Endothelial cell of umbilical vein (primary cell): ENCODE measurements around the gene RYR2. TPM values are rescaled to one million over a fixed set of nuclear protein-coding genes. Genes with fewer than 3 reads are reported as not detected.

Experiments
- BruUV-seq: library from RNA; stranded (reverse); fragments of 400-500 nt; replicated peaks from 2 replicates; lab custom pipeline; 2021; lab: Mats Ljungman, UMichigan
- CTCF ChIA-PET: fragments of 300-600, 350-600 bp; sonication (Branson Sonifier 250); formaldehyde crosslinking; loops from one replicate; lab custom pipeline; 2021; ENCODE audit warnings: antibody characterized with exemption, inconsistent platforms; lab: Charles Lee
- POLR2A ChIA-PET: fragments of 300-600, 350-600 bp; sonication (Branson Sonifier 250); formaldehyde crosslinking; loops from one replicate; lab custom pipeline; 2021; ENCODE audit warnings: antibody characterized with exemption, inconsistent platforms; lab: Charles Lee
- DNase-seq: peaks from one replicate; pipeline ENCODE4 v3.0.0-alpha.2; 2011; ENCODE audit warnings: low read depth, low spot score
- FAIRE-seq: peaks from 2 replicates; lab custom pipeline; 2011; peaks lifted over from hg19 to GRCh38; lab: Jason Lieb, UNC
- H2AFZ ChIP-seq: 2 replicates; pipeline ENCODE4 v1.6.0; 2012; ENCODE audit warnings: low read depth, low read length, control low read depth, inconsistent platforms
- H3K27ac ChIP-seq: 2 replicates; pipeline ENCODE4 v1.5.1; 2011; ENCODE audit warnings: low read depth, mild to moderate bottlenecking, control low read depth, low read length, moderate library complexity; ENCODE audit not compliant: insufficient read depth
- H3K27me3 ChIP-seq, 2 experiments: 2 replicates each; pipeline versions ENCODE4 v1.6.0 to v1.6.1; 2011; ENCODE audit warnings: low read length in 2 of 2, mixed read lengths in 1 of 2; ENCODE audit not compliant: control insufficient read depth in 2 of 2, insufficient read depth in 2 of 2
- H3K36me3 ChIP-seq, 2 experiments: 2 replicates in 1 of 2; 3 replicates in 1 of 2; pipeline ENCODE4 v1.5.1; 2011; ENCODE audit warnings: low read length in 2 of 2, mild to moderate bottlenecking in 1 of 2, moderate library complexity in 1 of 2; ENCODE audit not compliant: control insufficient read depth in 2 of 2, insufficient read depth in 2 of 2; ENCODE audit errors: extremely low read depth in 1 of 2
- H3K4me1 ChIP-seq: 3 replicates; pipeline ENCODE4 v1.5.1; 2011; ENCODE audit warnings: mild to moderate bottlenecking, low read length; ENCODE audit not compliant: control insufficient read depth, insufficient read depth; ENCODE audit errors: extremely low read depth
- H3K4me2 ChIP-seq: 2 replicates; pipeline ENCODE4 v1.6.1; 2011; ENCODE audit warnings: low read length, control low read depth, mixed read lengths; ENCODE audit not compliant: insufficient read depth
- H3K4me3 ChIP-seq, 3 experiments: fragments of 200-600 bp in 1 of 3; sonication (generic), shearing (Covaris generic) in 1 of 3; replicated peaks in 1 of 3; 2 replicates each; pipeline ENCODE4 v1.5.1; 2011 to 2016; ENCODE audit warnings: control low read depth in 3 of 3, low read length in 3 of 3, mild to moderate bottlenecking in 2 of 3, inconsistent platforms in 1 of 3, low read depth in 1 of 3, moderate library complexity in 1 of 3; ENCODE audit not compliant: insufficient read depth in 1 of 3
- H3K79me2 ChIP-seq: 2 replicates; pipeline ENCODE4 v1.6.0; 2012; ENCODE audit warnings: low read length, inconsistent platforms; ENCODE audit not compliant: control insufficient read depth, insufficient read depth
- H3K9ac ChIP-seq: replicated peaks from 2 replicates; pipeline ENCODE3; 2011; ENCODE audit warnings: low read length, control low read depth; ENCODE audit not compliant: insufficient read depth; ENCODE audit errors: extremely low read depth
- H3K9me1 ChIP-seq: replicated peaks from 3 replicates; pipeline ENCODE4 v1.6.0; 2011; ENCODE audit warnings: mild to moderate bottlenecking, low read length; ENCODE audit not compliant: control insufficient read depth, insufficient read depth; ENCODE audit errors: extremely low read depth
- H3K9me3 ChIP-seq: replicated peaks from 2 replicates; pipeline ENCODE4 v1.5.1; 2012; ENCODE audit warnings: low read length, inconsistent platforms; ENCODE audit not compliant: control insufficient read depth, insufficient read depth
- H4K20me1 ChIP-seq: replicated peaks from 2 replicates; pipeline ENCODE3; 2011; ENCODE audit warnings: mild to moderate bottlenecking, low read length; ENCODE audit not compliant: control insufficient read depth, insufficient read depth; ENCODE audit errors: extremely low read depth
- EZH2 ChIP-seq: IDR thresholded peaks from 2 replicates; pipeline ENCODE4 v1.6.1; 2012; ENCODE audit warnings: borderline replicate concordance, low read depth, mild to moderate bottlenecking, moderate library complexity, low read length, inconsistent platforms; ENCODE audit not compliant: severe bottlenecking
- FOS ChIP-seq: IDR thresholded peaks from 2 replicates; pipeline ENCODE4 v1.6.1; 2011; ENCODE audit warnings: mild to moderate bottlenecking, low read length, moderate library complexity, borderline replicate concordance; ENCODE audit not compliant: insufficient read depth
- GATA2 ChIP-seq: IDR thresholded peaks from 2 replicates; pipeline ENCODE4 v1.7.0; 2011; ENCODE audit warnings: low read depth, mild to moderate bottlenecking, moderate library complexity, mixed read lengths, low read length; ENCODE audit not compliant: insufficient read length, insufficient read depth
- JUN ChIP-seq: IDR thresholded peaks from 2 replicates; pipeline ENCODE4 v1.6.1; 2011; ENCODE audit warnings: borderline replicate concordance, low read depth; ENCODE audit not compliant: insufficient read length, insufficient read depth
- MYC ChIP-seq: IDR thresholded peaks from one replicate; pipeline ENCODE4 v1.6.1; 2011; ENCODE audit warnings: mild to moderate bottlenecking, low read depth, low read length
- POLR2A ChIP-seq: IDR thresholded peaks from 2 replicates; pipeline ENCODE4 v1.6.1; 2012; ENCODE audit warnings: low read depth, mild to moderate bottlenecking, control low read depth, low read length
- POLR2AphosphoS5 ChIP-seq: IDR thresholded peaks from 2 replicates; pipeline ENCODE4 v1.6.1; 2012; ENCODE audit warnings: low read depth, mild to moderate bottlenecking, control low read depth, low read length, moderate library complexity; ENCODE audit not compliant: insufficient read depth
- dilution Hi-C: fragments of 300-500 bp; cut with MboI; formaldehyde crosslinking; loops from one replicate; pipeline ENCODE4 v1.15.0; 2019; ENCODE audit warnings: low sequenced_read_pairs; ENCODE audit not compliant: extremely low pct_ligation_motif_present
- intact Hi-C: fragments of 100-400 bp; cut with micrococcal nuclease; formaldehyde crosslinking; loops from one replicate; pipeline ENCODE4 v1.10.0; 2022
- polyA plus RNA-seq, 4 experiments: library from polyadenylated mRNA; depleted of rRNA in 3 of 4; stranded (reverse) in 3 of 4; unstranded in 1 of 4; fragments of >200 nt; gene quantifications; 2 replicates each; pipeline versions ENCODE4 v1.2.1 to v1.2.3, GENCODE V29; 2011 to 2012; ENCODE audit warnings: missing spikeins in 1 of 4
- total RNA-seq: library from RNA; stranded (reverse); gene quantifications from 2 replicates; pipeline ENCODE4 v1.2.3, GENCODE V29; 2021
- TF ChIP-seq, protein P1 (sequence below): IDR thresholded peaks from 2 replicates; pipeline ENCODE4 v1.6.1; 2011; ENCODE audit not compliant: insufficient read depth, insufficient read length
- TF ChIP-seq, protein P2 (sequence below), 2 donors: IDR thresholded peaks; 1 replicate in 1 of 2; 2 replicates in 1 of 2; pipeline ENCODE4 v1.5.1; 2011; ENCODE audit warnings: low read length in 2 of 2, mild to moderate bottlenecking in 2 of 2, moderate library complexity in 2 of 2, control low read depth in 1 of 2, inconsistent platforms in 1 of 2, low read depth in 1 of 2; ENCODE audit not compliant: insufficient read depth in 1 of 2; ENCODE audit errors: extremely low read depth in 1 of 2

RYR2 gene
- total and polyA plus RNA-seq, 2 donors (not counting 3 experiments of a cell fraction or from before 2014, with no cell fraction given): not detected

DNA sequence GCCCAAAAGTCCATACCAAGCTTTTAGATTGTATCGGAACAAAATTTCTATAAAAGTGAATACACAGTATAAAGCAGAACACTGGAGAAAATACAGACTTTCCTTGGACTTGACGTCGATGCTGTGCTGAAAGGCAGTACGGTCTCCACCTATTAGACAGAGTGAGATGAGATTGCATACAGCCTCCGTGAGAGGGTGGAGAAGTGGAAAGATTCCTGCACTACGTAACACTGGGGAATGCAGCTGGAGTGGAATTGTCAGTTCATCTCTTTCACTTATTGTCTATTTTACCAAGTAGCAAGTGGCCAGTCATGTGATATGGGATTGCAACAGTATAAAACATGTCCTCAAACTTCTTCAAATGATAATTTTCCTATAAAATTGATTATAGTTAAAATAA lies 639.2 kb downstream of the RYR2 start:
- no peak overlapping the region for H3K4me2 ChIP-seq
- POLR2A ChIA-PET: no interaction called here
- BruUV-seq: no TSS peak
- no peaks in the 10 kb centered on the region for H3K9me1 ChIP-seq
- no peaks in the 10 kb centered on the region for H3K27me3 ChIP-seq
- no peaks in the 10 kb centered on the region for H3K4me1 ChIP-seq
- CTCF ChIA-PET: no interaction called here
- intact Hi-C loops (no loop called here), dilution Hi-C loops (no loop called here)
- no peak overlapping the region for H2AFZ ChIP-seq
- no peak for TF ChIP-seq GATA2
- TF ChIP-seq EZH2: no peak
- TF ChIP-seq, protein P1, sequence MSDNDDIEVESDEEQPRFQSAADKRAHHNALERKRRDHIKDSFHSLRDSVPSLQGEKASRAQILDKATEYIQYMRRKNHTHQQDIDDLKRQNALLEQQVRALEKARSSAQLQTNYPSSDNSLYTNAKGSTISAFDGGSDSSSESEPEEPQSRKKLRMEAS: no peak
- no peak for TF ChIP-seq POLR2AphosphoS5
- TF ChIP-seq, protein P2, sequence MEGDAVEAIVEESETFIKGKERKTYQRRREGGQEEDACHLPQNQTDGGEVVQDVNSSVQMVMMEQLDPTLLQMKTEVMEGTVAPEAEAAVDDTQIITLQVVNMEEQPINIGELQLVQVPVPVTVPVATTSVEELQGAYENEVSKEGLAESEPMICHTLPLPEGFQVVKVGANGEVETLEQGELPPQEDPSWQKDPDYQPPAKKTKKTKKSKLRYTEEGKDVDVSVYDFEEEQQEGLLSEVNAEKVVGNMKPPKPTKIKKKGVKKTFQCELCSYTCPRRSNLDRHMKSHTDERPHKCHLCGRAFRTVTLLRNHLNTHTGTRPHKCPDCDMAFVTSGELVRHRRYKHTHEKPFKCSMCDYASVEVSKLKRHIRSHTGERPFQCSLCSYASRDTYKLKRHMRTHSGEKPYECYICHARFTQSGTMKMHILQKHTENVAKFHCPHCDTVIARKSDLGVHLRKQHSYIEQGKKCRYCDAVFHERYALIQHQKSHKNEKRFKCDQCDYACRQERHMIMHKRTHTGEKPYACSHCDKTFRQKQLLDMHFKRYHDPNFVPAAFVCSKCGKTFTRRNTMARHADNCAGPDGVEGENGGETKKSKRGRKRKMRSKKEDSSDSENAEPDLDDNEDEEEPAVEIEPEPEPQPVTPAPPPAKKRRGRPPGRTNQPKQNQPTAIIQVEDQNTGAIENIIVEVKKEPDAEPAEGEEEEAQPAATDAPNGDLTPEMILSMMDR (IDR thresholded peaks at IDR 0.05; ENCODE audit: extremely low read depth in 1 of 2, insufficient read depth in 1 of 2, low read depth in 1 of 2, low read length in 2 of 2): no peak
- TF ChIP-seq POLR2A: no peak
- no peak for TF ChIP-seq JUN
- no peak for TF ChIP-seq MYC
- TF ChIP-seq FOS: no peak
- no peaks in the 10 kb centered on the region for H3K36me3 ChIP-seq
- no peak overlapping the region for H3K9ac ChIP-seq
- peaks cover 3% of the 10 kb centered on the region for H3K9me3 ChIP-seq
- no peaks in the 10 kb centered on the region for H3K79me2 ChIP-seq
- FAIRE-seq (no peak), DNase-seq (no peak)
- no peaks in the 10 kb centered on the region for H4K20me1 ChIP-seq
- H3K4me3 ChIP-seq: no peak overlapping the region
- no peak overlapping the region for H3K27ac ChIP-seq
